Ureter (tissue), 1 donor: Measurements from ENCODE around the gene KRT13. TPM values are rescaled to one million over a fixed set of nuclear protein-coding genes. Genes with fewer than 3 reads are reported as not detected.
A peak's percentile ranks its signal among the peaks of the same experiment; 100 is the strongest.

ENCODE experiments used
- DNase-seq: peaks from one replicate; pipeline ENCODE4 v3.0.0-alpha.2; 2020; ENCODE audit warnings: low spot score
- total RNA-seq: library from RNA; stranded (reverse); gene quantifications from one replicate; pipeline ENCODE4 v1.2.4, GENCODE V29; 2023
- donor health status: DM: yes; HTN: yes; CAD: no.

The KRT13 gene
- total RNA-seq, 1 donor from 2014 or later: 2,358 TPM

DNA sequence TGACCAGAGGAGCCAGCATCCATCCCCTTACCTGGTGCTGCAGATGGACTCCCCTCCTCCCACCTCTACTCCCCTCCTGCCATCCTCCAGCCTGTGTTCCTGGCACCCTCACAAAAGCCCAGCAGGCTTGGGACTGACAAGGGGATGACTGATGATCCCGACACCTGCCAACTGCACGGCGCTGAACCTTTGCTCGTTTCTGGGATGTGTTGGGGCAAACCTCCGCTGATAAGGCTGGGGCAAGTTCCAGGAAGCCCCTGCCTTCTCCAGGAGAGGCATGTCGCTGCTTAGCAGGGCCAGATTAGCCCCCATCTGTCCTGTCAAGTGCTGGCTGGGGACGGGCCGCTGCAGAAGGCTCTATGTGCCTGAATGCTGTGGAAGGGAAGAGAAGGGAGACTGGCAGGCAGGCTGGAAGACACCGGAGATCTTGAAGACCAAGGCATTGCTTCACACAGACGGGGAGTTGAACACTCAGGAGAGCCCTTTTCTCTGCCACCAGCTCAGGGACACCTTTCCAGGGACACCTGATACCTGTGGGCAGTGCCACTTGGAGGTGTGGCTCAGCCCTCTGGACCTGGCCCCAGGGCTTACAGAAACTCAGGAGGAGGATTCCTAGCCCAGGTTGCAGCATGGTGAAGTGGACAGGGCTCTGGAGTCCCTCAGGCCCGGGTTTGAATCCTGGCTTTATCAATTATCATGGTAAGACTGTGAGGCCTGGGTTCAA, 14.3 kb upstream of the KRT13 start:
- peak; percentile 74 for DNase-seq

DNA sequence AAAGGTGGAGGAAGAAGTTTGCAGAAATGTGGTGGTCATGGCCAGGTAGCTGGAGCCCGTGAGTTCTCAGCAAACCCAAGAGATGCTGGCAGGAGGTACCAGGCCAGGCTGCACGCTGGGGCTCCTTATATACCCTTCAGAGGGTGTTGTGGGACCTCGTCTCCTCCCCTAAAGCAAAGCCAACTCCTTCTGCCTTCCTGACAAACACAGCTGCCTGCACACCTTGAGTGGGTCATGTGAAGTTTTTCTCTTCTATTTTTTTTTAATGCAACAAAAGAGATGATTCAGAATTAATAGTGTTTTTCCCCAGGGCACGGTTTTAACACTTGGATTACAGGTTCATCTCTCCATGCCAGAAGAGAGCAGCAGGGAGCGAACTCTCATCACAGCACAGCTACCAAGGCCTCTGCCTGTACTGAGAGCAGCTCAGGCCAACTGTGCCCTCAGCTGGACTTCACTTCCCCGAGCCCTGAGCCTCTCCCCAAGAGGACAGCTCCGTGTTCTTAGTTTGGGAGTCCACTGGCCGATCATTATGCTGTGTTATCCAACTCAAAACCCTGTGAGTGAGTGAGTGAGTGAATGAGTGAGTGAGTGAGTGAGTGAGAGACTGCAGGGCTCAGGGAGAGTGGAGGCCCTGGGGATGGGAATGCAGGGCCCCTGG, 13.5 kb upstream of the KRT13 start, which contains the start of gene KRT15:
KRT15 (minus strand) TSS at position 102 of the 661 bp plus-strand sequence; CDS start at position 39, 63 bp downstream.
- no peak for DNase-seq

DNA sequence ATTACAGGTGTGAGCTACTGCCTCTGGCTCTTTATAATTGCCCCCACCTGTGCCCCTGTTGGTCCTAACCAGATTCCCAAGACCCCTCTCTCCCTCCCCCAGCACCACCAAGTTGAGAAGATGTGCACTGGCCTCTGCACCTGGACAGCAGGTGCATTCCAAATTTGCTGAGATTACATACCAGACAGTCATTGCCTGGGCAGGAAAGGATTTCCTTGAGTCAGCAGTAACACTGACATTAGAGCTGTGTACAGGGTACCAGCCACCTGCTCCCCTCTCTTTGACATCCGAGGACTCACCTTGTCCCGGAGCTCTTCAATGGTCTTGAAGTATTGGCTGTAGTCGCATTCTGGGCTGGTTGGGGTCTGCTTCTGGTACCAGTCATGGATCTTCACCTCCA, 12.6 kb upstream of the KRT13 start:
- DNase-seq: no peak

DNA sequence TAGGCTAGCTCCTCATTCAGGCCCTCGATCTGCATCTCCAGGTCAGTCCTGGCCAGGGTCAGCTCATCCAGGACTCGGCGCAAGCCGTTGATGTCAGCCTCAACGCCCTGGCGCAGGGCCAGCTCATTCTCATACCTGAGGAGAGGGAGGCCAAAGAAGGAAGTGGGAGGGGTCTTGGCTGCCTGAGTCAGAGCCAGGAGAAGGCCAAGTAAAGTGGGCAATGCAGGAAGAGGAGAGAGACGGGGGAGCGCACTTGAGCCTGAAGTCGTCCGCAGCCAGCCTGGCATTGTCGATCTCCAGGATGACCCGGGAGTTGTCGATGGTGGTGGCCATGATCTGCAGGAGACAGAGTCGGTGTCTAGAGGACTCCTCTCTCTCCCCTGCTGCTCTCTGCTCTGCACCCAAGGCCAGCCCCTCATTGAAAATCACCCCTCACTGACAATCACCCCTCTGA, 11.4 kb upstream of the KRT13 start:
- no peak for DNase-seq

DNA sequence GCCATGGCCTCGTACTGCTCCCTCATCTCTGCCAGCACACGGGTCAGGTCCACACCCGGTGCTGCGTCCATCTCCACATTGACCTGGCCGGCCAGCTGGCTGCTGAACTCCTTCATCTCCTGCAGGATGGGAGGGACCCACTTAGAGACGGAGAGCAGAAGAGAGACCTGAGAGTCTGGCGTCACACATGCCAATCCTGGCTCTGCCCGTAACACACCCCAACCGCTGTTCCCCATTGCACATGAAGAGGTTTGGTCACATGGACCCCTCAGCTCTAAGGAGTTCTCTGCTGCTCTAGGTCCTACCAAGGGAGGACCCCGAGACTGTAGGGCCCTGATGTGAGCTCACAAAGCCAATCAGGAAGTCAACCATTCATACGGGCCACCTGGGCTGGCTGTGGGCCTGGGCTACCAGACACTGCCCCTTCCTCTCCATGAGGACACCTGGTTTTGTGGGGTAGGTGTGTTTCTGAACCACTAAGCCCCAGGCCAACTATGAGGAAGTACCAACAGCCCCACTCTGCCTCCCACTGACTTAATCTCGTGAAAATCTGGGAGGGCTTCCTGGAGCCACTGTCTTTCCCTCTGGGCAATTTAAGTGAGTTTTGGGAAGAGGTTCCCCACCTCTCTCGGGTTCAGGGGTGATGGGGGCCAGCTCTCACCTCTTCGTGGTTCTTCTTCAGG, 10.9 kb upstream of the KRT13 start:
- DNase-seq: no peak

DNA sequence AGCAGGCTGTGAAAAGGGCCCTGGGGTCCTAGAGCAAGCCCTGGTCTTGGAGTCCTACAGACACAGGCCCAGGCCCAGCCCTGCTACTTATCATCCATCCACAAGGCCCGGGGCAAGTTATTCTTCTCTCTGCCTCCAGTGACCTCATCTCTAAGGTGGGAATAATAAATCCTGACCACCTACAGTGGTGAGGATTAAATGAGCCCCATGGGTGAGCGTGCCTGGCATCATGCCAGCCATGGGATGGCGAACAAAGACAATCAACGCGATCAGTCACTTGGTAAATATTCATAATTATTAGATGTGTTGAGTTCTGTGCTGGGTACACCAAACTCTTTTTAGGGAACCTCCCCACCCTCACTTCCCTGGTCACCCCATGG, 7.7 kb upstream of the KRT13 start:
- DNase-seq: no peak

DNA sequence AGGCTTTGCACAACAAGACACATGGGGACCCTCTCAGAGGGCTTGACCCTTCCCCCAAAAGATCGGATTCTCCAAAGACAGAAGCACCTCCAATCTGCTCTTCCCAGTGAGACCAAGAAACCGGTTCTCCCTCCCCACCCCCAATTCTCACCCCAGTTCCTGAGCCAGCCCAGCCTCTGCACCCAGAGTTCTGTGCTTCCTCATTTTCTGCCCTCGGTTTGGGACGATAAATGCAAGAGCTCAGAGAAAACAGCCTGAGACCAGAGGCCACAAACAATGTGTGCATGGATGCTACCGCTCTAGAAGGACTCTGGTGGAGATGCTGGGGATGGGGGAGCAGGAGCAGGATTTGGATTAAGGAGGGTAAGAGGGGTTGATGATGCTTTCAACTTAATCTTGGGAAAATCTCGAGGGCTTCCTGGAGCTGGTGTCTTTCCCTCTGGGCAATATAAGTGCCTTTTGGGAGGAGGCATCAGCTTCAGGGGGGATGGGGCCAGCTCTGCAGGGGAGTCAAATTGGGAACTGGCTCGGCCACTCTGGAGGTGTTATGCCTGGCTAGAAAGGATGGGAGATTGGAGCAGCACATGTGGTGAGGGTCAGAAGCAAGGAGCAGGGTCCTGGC, 7.2 kb upstream of the KRT13 start:
- no peak for DNase-seq

DNA sequence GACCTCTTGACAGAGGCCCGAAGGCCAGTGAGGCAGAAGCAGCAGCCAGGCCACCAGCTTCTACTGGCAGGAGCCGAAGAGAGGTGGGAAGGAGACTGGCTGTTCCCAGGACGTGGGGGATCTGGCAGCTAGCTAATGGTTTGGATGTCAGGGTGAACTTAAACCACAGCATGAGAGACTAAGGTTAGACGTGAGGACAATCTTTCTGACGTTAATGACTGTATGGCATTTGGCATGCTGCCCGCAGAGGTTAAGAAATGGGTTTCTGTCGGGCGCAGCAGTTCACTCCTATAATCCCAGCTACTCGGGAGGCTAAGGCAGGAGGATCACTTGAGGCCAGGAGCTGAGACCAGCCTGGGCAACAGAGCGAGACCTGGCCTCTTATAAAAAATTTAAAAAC, 6.3 kb upstream of the KRT13 start:
- no peak for DNase-seq

DNA sequence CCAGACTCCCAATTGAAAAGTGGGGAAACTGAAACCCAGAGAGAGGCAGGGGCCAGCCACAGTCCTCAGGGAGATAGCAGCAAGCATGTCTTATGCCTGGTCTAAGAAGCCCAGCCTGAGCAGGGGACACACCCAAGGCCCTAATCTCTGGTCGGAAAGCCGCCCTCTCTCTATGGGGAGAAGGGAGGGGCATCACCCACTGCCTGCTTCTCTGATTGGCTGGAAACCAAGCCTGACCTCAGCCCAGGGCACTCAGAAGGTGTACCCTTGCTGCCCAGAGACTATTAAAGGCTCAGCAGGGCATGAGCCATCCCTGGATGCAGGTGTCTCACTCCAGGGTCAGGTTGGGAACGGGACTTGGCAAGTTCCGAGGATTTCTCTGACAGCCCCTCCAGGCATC, 5.7 kb upstream of the KRT13 start:
- no peak for DNase-seq

DNA sequence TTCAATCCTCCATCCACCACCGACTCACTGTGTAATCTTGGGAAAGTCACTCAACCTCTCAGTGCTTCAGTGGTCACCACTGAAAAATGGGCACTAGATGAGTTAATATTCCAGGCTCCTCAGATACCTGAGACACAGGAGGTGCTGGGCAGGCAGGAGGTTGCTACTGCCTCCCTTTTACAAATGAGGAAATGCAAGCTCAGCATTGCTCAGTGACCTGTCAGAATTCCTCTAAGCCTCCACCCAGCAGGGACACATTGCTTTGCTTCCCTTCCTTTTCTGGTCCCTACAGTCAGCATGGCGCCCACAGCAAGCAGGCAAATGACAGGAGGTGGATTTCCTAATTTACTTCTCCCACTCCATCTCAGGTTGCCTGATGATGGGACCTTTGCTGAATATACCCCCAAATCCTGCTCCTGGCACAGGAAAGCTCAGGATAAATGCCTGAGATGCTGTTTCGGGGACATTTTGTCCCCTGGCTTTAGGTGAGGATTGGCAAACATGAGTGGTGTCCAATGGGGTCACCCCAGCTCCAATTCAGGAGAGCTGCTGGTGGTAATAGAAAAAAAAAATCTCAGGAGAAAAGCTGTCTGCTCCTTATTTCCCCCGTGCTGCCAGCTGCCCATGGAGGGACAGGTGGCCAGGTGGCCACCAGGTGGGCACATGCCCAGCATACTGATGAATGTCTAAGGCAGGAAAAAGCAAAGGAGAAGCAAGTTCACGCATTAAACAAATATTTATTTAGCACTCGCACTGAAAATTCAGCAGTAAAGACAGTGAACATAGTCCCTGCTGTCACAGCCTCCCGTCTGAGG, 5.0 kb upstream of the KRT13 start:
- no peak for DNase-seq

DNA sequence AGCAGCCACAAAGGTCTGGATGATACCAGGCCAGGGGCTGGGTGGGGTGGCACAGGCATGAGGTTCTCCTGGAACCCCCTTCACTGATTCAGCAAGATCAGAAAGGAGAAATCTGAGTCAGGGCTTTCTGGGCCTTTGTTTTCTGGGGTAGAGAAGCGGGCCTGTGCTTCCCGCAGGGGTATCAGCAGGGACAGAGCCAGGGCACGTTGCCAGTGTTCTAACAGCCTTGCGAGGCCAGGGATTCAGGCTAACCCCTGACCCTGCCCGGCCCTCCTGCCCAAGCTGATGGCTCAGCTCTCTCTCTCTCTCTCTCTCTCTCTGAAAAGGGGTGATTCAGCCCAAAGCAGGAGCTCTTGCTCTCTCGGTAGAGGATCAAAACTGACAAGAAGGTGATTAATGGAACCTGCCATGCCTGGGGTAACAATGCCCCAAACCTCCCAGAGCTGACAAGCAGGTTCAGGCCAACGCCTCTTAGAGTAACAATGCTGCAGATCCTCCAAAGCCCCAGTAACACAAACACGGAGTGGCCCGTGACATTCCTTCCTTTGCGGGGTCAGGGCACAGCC, 2.0 kb upstream of the KRT13 start:
- no peak for DNase-seq

DNA sequence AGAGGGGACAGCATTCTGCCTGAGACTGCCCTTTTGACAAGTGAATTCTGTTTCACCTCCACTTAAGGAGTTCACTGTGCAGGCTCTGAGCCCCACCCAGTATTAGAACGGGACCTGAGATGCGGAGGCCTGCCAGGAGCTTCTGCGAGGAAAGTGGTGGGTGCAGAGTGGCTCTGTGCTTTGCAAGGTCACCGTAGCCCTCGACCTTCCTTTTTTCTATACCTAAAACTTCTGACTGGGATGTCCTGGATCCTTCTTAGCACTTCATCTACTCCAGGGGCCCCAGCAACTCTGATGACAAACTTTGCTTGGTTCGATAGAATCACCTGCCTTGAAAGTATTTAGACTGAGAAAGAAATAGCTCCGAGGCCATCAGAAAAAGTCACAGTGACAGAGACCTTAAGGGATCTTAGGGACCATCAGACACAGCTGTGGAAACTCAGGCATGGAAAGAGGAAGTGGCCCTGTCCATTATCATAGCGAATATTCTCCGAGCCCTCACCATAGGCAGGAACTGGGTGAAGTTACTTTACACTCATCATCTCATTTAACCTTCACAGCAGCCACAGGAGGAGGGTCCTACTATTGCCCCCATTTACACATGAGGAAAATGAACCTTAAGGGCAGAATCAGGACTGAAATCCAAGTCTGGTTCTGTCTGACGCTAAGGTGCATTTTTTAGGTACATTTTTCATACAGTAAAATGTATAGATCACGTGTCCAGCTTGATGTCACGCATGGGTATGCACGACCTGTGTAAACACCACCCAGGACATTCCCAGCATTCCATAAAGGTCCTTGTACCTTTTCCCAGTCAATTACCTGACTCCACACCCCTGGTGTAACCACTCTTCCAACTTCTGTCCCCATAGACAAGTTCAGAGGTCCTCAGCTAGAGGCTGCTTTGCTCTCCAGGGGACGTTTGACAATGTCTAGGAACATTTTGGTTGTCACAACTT, 676 bp upstream of the KRT13 start:
- DNase-seq: no peak

DNA sequence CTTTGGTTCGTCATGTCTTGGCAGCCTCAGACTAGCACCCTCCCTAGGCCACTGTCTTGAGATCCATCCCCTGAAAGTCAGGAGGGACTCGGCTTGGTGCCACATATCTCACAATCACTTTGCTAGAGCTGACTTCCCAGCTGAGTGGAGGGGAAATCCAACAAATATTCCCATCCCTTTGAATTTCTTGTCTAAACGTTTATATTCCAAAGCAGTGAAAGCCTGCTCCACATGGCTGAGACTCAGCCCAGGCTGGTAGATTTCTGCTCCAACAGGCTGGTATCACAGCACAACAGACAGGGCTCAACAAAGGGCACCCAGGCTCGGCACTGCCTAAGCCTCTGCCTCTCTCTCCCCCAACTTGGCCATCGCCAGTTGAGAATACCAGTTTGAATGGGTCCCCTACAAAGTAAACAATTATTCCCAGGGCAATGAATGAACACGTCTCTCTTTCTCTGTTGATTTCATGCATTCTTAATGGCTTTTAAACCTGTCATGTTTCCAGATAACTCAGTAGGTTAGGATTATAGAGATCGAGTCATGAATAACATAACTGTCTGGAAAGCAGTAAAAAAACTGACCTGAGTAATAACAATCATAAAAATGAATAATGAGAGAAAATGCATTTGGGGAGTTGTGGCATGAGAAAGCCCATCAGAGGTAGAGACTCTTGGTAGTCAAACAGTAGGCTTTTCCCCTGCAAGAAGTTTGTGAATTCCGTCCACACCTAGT, 1.0 kb downstream of the KRT13 start:
- DNase-seq: no peak

DNA sequence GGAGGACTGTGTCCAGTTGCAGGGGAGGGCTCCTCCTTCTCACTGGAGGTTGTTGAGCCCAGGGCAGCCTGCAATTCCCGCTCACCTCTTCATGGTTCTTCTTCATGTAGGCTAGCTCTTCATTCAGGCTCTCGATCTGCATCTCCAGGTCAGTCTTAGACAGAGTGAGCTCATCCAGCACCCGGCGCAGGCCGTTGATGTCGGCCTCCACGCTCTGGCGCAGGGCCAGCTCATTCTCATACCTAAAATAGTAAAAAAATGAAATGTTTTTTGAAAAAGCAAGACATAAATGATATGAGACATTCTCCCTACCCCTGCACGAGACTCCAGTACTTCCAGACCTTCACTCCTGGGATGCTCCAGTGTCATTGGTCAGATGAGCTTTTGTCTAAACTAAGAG, 2.2 kb downstream of the KRT13 start:
- no peak for DNase-seq

DNA sequence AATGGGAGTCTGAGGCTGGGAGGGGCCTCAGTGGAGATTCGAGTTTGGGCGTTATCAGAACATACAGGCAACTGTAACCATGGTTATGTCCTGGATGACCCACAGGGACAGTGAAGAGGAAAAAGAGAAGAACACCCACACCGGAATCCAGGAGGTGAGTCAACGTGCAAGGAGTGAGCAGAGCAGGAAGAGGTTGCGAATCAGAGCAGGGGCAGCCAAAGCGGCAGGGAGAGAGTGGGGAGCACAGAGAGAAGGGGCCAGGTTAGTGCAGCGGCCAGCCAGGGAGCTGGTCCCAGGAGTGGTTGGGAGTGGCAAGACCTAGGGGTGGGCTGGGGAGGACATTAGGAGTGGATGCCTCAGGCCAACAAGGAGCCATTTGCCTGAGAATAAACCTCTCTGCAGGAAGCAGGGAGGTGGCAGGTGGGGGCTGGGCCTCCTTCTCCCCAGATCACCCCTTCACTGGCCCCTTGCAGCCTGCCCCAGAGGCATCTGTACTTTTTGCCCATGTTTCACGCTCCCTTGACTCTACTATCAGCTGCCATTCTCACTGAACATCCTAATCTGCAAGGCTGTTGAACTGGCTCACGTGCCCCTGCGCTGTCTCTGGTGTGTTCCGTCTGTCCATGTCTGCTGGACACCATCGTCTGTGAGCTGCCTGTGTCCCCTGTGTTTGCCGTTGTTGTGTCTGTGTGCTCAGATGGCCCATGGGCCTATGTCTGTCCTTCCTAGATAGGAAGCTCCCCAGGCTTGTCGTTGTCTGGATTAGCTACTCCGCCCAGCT, 5.1 kb downstream of the KRT13 start:
- DNase-seq: peak; percentile 76

DNA sequence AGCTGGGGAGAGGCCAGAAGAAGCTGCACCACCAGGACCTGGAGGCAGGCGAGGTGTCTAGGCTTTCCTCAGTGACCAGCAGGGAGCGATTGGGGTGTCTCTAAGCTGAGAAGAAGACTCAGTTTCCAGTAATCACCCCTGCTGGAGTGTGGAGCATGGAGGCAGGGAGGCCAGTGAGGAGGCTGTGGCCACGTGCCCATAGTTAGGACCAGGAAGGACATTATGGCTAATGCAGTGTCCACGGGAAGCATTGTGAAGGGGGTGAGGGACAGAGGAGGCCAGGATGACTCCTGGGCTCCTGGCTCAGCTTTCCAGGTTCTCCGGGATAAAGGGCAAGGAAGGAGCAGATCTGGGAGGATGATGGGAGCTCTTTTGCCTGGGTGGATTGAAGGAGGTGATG, 5.7 kb downstream of the KRT13 start:
- no peak for DNase-seq

DNA sequence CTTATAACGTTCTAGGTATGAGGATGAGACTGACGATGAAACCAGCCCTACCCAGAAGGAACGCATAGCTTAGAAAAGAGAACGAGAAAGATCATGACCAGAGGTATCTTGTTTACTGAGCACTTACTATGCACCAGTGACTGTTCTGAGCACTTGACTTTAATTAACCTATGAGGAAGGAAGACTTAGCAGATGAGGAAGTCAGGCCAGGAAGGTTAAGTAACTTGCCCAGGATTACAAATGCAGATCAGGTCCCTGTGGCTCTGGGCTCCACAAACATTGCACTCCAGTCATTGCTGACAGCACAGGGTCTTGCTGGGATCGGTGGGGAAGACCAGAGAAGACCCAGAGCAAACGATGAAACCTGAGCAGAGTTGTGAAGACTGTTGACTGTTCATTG, 7.1 kb downstream of the KRT13 start:
- DNase-seq: no peak

DNA sequence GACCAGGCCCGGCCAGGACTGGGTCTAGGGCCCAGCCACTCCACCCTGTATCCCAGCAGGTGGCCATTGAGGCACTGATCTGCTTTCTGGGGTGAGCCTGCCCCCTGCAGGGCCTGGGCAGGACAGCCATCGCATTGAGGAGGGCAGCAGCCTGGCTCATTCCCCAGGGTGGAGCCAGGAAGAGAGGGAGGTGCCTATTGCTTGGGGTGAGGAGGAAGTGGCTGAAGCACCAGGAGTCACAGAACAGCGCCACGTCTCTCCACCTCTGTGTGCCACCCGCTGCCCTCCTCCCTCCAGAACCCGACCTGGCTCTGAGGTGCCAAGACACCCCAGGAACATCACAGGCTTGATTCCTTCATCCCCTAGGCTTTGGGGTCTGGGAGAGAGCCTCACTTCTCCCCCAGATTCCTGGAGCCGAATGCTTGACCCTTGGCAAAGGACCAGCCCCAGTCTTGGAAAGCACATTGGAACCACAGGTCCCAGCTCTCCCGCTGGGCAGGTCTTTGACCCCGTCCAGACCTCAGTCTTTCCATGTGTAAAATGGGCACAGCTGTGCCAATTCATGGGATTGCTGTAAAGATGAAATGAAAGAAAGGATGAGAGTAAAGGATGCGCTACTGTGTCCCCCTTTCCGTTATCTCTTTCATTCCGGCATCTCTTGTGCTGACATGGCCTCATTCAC, 8.5 kb downstream of the KRT13 start:
- DNase-seq: peak; percentile 86
